Neural progenitor cell (in vitro differentiated cells): ENCODE data around the gene GFOD1.

ENCODE experiments used
- CTCF ChIP-seq: fragments of 200-600 bp; sonication (generic); IDR thresholded peaks from 2 replicates; pipeline ENCODE4 v1.5.1; 2017; ENCODE audit warnings: antibody characterized with exemption, mild to moderate bottlenecking
- EZH2 ChIP-seq: fragments of 200-600 bp; sonication (generic); IDR thresholded peaks from 2 replicates; pipeline ENCODE4 v1.6.1; 2017; ENCODE audit warnings: antibody characterized with exemption, mild to moderate bottlenecking, moderate library complexity

DNA sequence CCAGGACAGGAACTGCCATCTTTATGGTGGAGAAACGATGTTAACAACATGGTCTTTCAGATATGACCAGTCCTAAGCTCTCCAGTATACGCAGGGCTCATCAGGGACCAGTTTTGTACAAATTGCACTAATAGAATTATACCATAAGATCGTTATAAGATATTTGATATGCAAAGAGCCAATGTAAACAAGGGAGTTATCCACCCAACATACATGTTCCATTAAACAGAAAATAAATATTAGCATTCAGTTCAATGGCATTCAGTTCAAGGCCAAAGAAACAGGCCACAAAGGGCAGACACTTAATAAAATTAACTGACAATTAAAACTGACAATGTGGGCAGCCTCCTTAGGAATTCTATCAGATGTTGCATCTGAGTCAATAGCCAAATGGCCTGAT lies 2.6 kb downstream of the GFOD1 start:
- TF ChIP-seq EZH2 (no peak), CTCF (no peak)
